Left ventricle myocardium inferior (tissue), 1 donor: ENCODE data around the gene PNMA6F. TPM values are rescaled to one million over a fixed set of nuclear protein-coding genes. Genes with fewer than 3 reads are reported as not detected.
"Not testable (repeated sequence)": the region's sequence is repeated elsewhere in the genome, so short reads cannot be mapped to it uniquely, and the experiment has no call there.

ENCODE experiments used
- DNase-seq: peaks from one replicate; pipeline ENCODE4 v3.0.0-alpha.2; 2020
- H3K27ac ChIP-seq: fragments of 200-600 bp; replicated peaks from 2 replicates; pipeline ENCODE4 v1.8.0; 2021
- H3K27me3 ChIP-seq: fragments of 200-600 bp; 2 replicates; pipeline ENCODE4 v1.8.0; 2021; ENCODE audit warnings: low read depth
- H3K36me3 ChIP-seq: fragments of 200-600 bp; 2 replicates; pipeline ENCODE4 v1.8.0; 2021
- H3K4me1 ChIP-seq: fragments of 200-600 bp; 2 replicates; pipeline ENCODE4 v1.8.0; 2021
- H3K4me3 ChIP-seq: fragments of 200-600 bp; 2 replicates; pipeline ENCODE4 v1.8.0; 2021; ENCODE audit warnings: mild to moderate bottlenecking, moderate library complexity
- H3K9me3 ChIP-seq: fragments of 200-600 bp; replicated peaks from 2 replicates; pipeline ENCODE4 v1.8.0; 2021
- intact Hi-C: fragments of 100-400 bp; cut with micrococcal nuclease; formaldehyde crosslinking; loops from one replicate; pipeline ENCODE4 v1.11.0; 2022
- total RNA-seq: library from RNA; stranded (reverse); fragmentation: NEBNext Ultra II Directional; extraction: Animal tissue kit (Norgen Biotek cat#: 25700); gene quantifications from one replicate; pipeline ENCODE4 v1.2.1, GENCODE V29; 2021
- donor health status: DM: no; HTN: yes; CAD: no; lungs with severe emphysema.

Gene PNMA6F
- total RNA-seq, 1 donor from 2014 or later = not detected

DNA sequence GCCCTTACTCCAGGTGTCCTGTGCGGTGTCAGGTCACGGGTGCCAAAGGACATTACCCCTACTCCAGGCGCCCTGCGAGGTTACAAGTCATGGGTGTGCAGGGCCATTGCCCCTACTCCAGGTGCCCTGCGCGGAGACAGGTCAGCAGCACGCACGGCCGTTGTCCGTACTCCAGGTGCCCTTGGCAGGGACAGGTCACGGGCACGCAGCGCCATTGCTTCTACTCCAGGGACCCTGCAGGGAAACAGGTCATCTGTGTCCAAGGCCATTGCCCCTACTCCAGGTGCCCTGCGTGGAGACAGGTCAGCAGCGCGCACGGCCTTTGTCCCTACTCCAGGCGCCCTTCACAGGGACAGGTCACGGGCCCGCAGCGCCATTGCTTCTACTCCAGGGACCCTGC lies 49.0 kb downstream of the PNMA6F start:
- intact Hi-C loops, H3K4me1 ChIP-seq, DNase-seq, H3K36me3 ChIP-seq, H3K4me3 ChIP-seq, H3K9me3 ChIP-seq, H3K27me3 ChIP-seq, H3K27ac ChIP-seq: not testable (repeated sequence)

DNA sequence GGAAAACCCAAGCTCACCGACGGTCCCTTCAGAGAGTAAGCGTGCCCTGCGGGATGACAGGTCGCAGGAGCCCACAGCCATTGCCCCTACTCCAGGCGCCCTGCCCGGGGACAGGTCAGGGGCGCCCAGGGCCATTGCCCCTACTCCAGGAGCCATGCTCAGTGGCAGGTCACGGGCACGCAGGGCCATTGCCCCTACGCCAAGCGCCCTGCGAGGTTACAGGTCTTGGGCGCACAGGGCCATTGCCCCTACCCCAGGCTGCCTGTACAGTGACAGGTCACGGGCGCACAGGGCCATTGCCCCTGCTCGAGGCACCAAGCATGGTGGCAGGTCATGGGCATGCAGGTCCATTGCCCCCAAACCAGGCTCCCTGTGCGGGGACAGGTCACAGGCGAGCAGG lies 49.5 kb downstream of the PNMA6F start:
- H3K4me1 ChIP-seq, H3K9me3 ChIP-seq, intact Hi-C loops, H3K27ac ChIP-seq, DNase-seq, H3K4me3 ChIP-seq, H3K27me3 ChIP-seq, H3K36me3 ChIP-seq: not testable (repeated sequence)

Other genes with a start within 250 kb of the PNMA6F start
- 1.4 TPM for gene PNMA6A, start 249.3 kb downstream of the PNMA6F start, total RNA-seq
- gene MAGEA1, start 142.5 kb downstream of the PNMA6F start, total RNA-seq = not detected
- 6.4 TPM for gene ZNF275, start 12.4 kb upstream of the PNMA6F start, total RNA-seq
- not detected for gene PNMA6E, start 79.6 kb upstream of the PNMA6F start, total RNA-seq
- gene ZFP92, start 89.7 kb upstream of the PNMA6F start, total RNA-seq = 0.49 TPM
- not detected for gene TREX2, start 124.3 kb upstream of the PNMA6F start, total RNA-seq
- gene HAUS7, start 148.8 kb upstream of the PNMA6F start, total RNA-seq = 17.0 TPM
- 84.3 TPM for gene BGN, start 173.2 kb upstream of the PNMA6F start, total RNA-seq
- gene ATP2B3, start 195.9 kb upstream of the PNMA6F start, total RNA-seq = not detected